ENCODE measurements around the gene ETS2. TPM values are rescaled to one million over a fixed set of nuclear protein-coding genes. Genes with fewer than 3 reads are reported as not detected.

The ETS2 gene
- total RNA-seq, 1 experiment from 2014 or later = 35.3 TPM

- Histone ChIP-seq H2BK5ac (ENCODE audit: insufficient read length, low read length) (no peak overlapping the region), H3K79me2 (ENCODE audit: insufficient read depth, low read length) (no peaks in the 10 kb centered on the region), H3K27me3 (ENCODE audit: insufficient read depth, low read length) (no peaks in the 10 kb centered on the region), H3K79me1 (ENCODE audit: insufficient read depth, low read depth, low read length, poor library complexity, severe bottlenecking) (no peaks in the 10 kb centered on the region), H3K23me2 (ENCODE audit: insufficient read length, low read depth, low read length, poor library complexity, severe bottlenecking) (no peaks in the 10 kb centered on the region), H2BK120ac (ENCODE audit: low read depth, low read length, poor library complexity, severe bottlenecking) (no peak overlapping the region), H3T11ph (ENCODE audit: low read length) (no peak overlapping the region), H3K27ac (ENCODE audit: insufficient read length, low read depth, low read length) (no peak overlapping the region), H3K4me1 (ENCODE audit: insufficient read depth, low read length) (no peaks in the 10 kb centered on the region), H3K9ac (ENCODE audit: extremely low read depth, insufficient read length, low read length) (no peak overlapping the region), H3K18ac (ENCODE audit: insufficient read length, low read depth, low read length) (no peak overlapping the region), H3K9me3 (ENCODE audit: control insufficient read depth, low read depth, low read length) (no peaks in the 10 kb centered on the region), H3K23ac (ENCODE audit: insufficient read length, low read depth, low read length) (no peak overlapping the region), H2BK20ac (ENCODE audit: low read depth, low read length, poor library complexity, severe bottlenecking) (no peak overlapping the region), H3K4ac (ENCODE audit: low read depth, low read length) (no peak overlapping the region), H2BK12ac (ENCODE audit: insufficient read length, low read depth, low read length) (no peak overlapping the region), H2BK15ac (ENCODE audit: low read depth, low read length) (no peak overlapping the region), H4K8ac (replicated peaks; ENCODE audit: insufficient read length, low read depth, low read length) (no peak overlapping the region), H3K14ac (ENCODE audit: insufficient read depth, low read length) (no peak overlapping the region), H4K20me1 (ENCODE audit: control insufficient read depth, insufficient read depth, insufficient read length) (no peaks in the 10 kb centered on the region), H3K56ac (ENCODE audit: insufficient read length, low read depth, low read length) (no peak overlapping the region), H3K4me2 (ENCODE audit: insufficient read depth, insufficient read length, low read length) (no peak overlapping the region), H4K91ac (ENCODE audit: insufficient read length, low read depth, low read length) (no peak overlapping the region), H2AK5ac (ENCODE audit: insufficient read length, low read length) (no peak overlapping the region), H4K5ac (ENCODE audit: insufficient read length, low read depth, low read length) (no peak overlapping the region), H2AFZ (ENCODE audit: low read length) (no peak overlapping the region)
- no peak for DNase-seq
- H3K4me3 Mint-ChIP-seq = no peak overlapping the region
- TF ChIP-seq CTCF (conservative IDR thresholded peaks at IDR 0.05) = 0 out of 3 replicates have a peak, but pooled peaks have one; percentile 26
- peaks cover 11 to 12% of the 10 kb centered on the region in 2 experiments for H3K4me1 Mint-ChIP-seq
- no CpG with 5 or more reads among the region's 3 CpGs for WGBS (ENCODE audit: extremely low coverage, insufficient read length, low lambda C conversion rate)
- no peaks in the 10 kb centered on the region; a peak in 1 of 7 replicates for H3K36me3 Mint-ChIP-seq (ENCODE audit: insufficient read depth in 1 of 3, low read depth in 3 of 3)
- H3K27me3 Mint-ChIP-seq (ENCODE audit: low read depth) = peaks cover 3% of the 10 kb centered on the region
- H3K9me3 Mint-ChIP-seq = peaks cover 0 to 2% of the 10 kb centered on the region in 2 experiments; a peak in 4 of 5 replicates
- no peak overlapping the region; a peak in 1 of 7 replicates for H3K27ac Mint-ChIP-seq
Observed at GRCh38 chr21:38869946-38870345, 64.2 kb downstream of the ETS2 start.

Data from H9 (cell line).